ENCODE data around the gene LRRC15. TPM values are rescaled to one million over a fixed set of nuclear protein-coding genes. Genes with fewer than 3 reads are reported as not detected.

LRRC15 gene
- total RNA-seq, 2 donors from 2014 or later = 0.11 TPM; not detected in 1

- WGBS, 2 experiments (ENCODE audit: insufficient coverage in 1 of 2, insufficient read length in 1 of 2) = 81 to 93% methylated on average over 9 to 10 of the region's 10 CpGs
- Mint-ChIP-seq H3K4me3 (peak overlapping the region; percentile 17), H3K4me1 (peaks cover 17% of the 10 kb centered on the region), H3K27ac (peak overlapping the region; percentile 76), H3K27me3 (ENCODE audit: insufficient read depth) (peaks cover 24% of the 10 kb centered on the region), H3K36me3 (ENCODE audit: low read depth) (peaks cover 10% of the 10 kb centered on the region), H3K9me3 (peaks cover 46% of the 10 kb centered on the region)
- no peak for DNase-seq
- H3K27ac ChIP-seq (ENCODE audit: low read depth, low read length) = no peak overlapping the region
- TF ChIP-seq CTCF (conservative IDR thresholded peaks at IDR 0.05) = no peak
- no peak overlapping the region for H3K4me3 ChIP-seq (ENCODE audit: low read length)
- no peak overlapping the region for H3K9ac ChIP-seq (ENCODE audit: extremely low read depth, low read length, poor library complexity, severe bottlenecking)
- no peaks in the 10 kb centered on the region for H3K36me3 ChIP-seq (ENCODE audit: control insufficient read depth, insufficient read depth, low read length)
- no peaks in the 10 kb centered on the region for H3K4me1 ChIP-seq (ENCODE audit: control insufficient read depth, insufficient read depth, low read length)
- H3K9me3 ChIP-seq (ENCODE audit: control insufficient read depth, low read length) = peaks cover 32% of the 10 kb centered on the region
- peaks cover 12% of the 10 kb centered on the region for H3K27me3 ChIP-seq (ENCODE audit: control insufficient read depth, insufficient read depth, low read length, poor library complexity, severe bottlenecking)
Measured at GRCh38 chr3:194320744-194321243, 48.7 kb downstream of the LRRC15 start.

- Mint-ChIP-seq H3K4me3 (no peak overlapping the region), H3K9me3 (peaks cover 46% of the 10 kb centered on the region), H3K36me3 (ENCODE audit: low read depth) (peaks cover 10% of the 10 kb centered on the region), H3K27me3 (ENCODE audit: insufficient read depth) (peaks cover 25% of the 10 kb centered on the region), H3K27ac (peak overlapping the region; percentile 76), H3K4me1 (peaks cover 20% of the 10 kb centered on the region)
- H3K36me3 ChIP-seq (ENCODE audit: control insufficient read depth, insufficient read depth, low read length) = no peaks in the 10 kb centered on the region
- peaks cover 32% of the 10 kb centered on the region for H3K9me3 ChIP-seq (ENCODE audit: control insufficient read depth, low read length)
- no peaks in the 10 kb centered on the region for H3K4me1 ChIP-seq (ENCODE audit: control insufficient read depth, insufficient read depth, low read length)
- peak overlapping the region; percentile 5 for H3K4me3 ChIP-seq (ENCODE audit: low read length)
- no peak overlapping the region for H3K9ac ChIP-seq (ENCODE audit: extremely low read depth, low read length, poor library complexity, severe bottlenecking)
- H3K27ac ChIP-seq (ENCODE audit: low read depth, low read length) = no peak overlapping the region
- 91 to 97% methylated on average over 5 of the region's 5 CpGs for WGBS, 2 experiments (ENCODE audit: insufficient coverage in 1 of 2, insufficient read length in 1 of 2)
- no peak for DNase-seq
- peaks cover 12% of the 10 kb centered on the region for H3K27me3 ChIP-seq (ENCODE audit: control insufficient read depth, insufficient read depth, low read length, poor library complexity, severe bottlenecking)
- no peak for TF ChIP-seq CTCF (conservative IDR thresholded peaks at IDR 0.05)
Measured at GRCh38 chr3:194320100-194320499, 49.4 kb downstream of the LRRC15 start.

GRCh38 chr3:194318511-194319161, 50.9 kb downstream of the LRRC15 start:
- Histone ChIP-seq H3K9ac (ENCODE audit: extremely low read depth, low read length, poor library complexity, severe bottlenecking) (no peak overlapping the region), H3K9me3 (ENCODE audit: control insufficient read depth, low read length) (peaks cover 27% of the 10 kb centered on the region), H3K36me3 (ENCODE audit: control insufficient read depth, insufficient read depth, low read length) (no peaks in the 10 kb centered on the region), H3K27me3 (ENCODE audit: control insufficient read depth, insufficient read depth, low read length, poor library complexity, severe bottlenecking) (peaks cover 19% of the 10 kb centered on the region), H3K27ac (ENCODE audit: low read depth, low read length) (no peak overlapping the region), H3K4me1 (ENCODE audit: control insufficient read depth, insufficient read depth, low read length) (no peaks in the 10 kb centered on the region), H3K4me3 (ENCODE audit: low read length) (no peak overlapping the region)
- peaks cover 23% of the 10 kb centered on the region for H3K4me1 Mint-ChIP-seq
- H3K36me3 Mint-ChIP-seq (ENCODE audit: low read depth) = peaks cover 10% of the 10 kb centered on the region
- no peak overlapping the region for H3K4me3 Mint-ChIP-seq
- no peak for TF ChIP-seq CTCF (conservative IDR thresholded peaks at IDR 0.05)
- H3K27me3 Mint-ChIP-seq (ENCODE audit: insufficient read depth) = peaks cover 27% of the 10 kb centered on the region
- no peak overlapping the region for H3K27ac Mint-ChIP-seq
- WGBS, 2 experiments (ENCODE audit: insufficient coverage in 1 of 2, insufficient read length in 1 of 2) = 85 to 86% methylated on average over 3 of the region's 3 CpGs
- peak; percentile 24 for DNase-seq
- peaks cover 46% of the 10 kb centered on the region for H3K9me3 Mint-ChIP-seq

Measured in endodermal cell (in vitro differentiated cells).